DMS53 treated with DMSO at 0.1 percent for 48 hours (cell line): ENCODE results near the gene CTAG1B.
"Not testable (repeated sequence)": the region's sequence is repeated elsewhere in the genome, so short reads cannot be mapped to it uniquely, and the experiment has no call there.

Source experiments
- DNase-seq: peaks from one replicate; lab custom pipeline; 2025; ENCODE audit not compliant: unreplicated experiment; lab: John Stamatoyannopoulos, UW

Gene CTAG1B

DNA sequence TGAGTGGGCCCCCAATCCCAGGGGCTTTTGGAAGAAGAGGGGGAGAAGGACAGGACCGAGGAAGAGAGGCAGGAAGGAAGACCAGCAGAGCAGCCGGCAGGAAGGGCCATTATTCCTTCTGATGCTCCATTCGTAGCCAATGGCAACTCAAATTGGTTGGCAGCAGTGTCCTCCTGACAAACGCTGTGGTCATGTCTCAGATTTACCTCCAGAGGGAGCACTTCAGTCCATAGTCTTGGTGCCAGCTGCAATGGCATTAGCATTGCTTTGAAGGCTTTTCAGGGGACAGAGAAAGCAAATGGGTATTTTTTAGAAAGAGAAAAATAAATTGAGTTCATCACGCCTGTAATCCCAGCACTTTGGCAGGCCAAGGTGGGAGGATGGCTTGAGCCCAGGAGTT is 9.9 kb upstream of the CTAG1B start:
- DNase-seq, result not testable (repeated sequence)

DNA sequence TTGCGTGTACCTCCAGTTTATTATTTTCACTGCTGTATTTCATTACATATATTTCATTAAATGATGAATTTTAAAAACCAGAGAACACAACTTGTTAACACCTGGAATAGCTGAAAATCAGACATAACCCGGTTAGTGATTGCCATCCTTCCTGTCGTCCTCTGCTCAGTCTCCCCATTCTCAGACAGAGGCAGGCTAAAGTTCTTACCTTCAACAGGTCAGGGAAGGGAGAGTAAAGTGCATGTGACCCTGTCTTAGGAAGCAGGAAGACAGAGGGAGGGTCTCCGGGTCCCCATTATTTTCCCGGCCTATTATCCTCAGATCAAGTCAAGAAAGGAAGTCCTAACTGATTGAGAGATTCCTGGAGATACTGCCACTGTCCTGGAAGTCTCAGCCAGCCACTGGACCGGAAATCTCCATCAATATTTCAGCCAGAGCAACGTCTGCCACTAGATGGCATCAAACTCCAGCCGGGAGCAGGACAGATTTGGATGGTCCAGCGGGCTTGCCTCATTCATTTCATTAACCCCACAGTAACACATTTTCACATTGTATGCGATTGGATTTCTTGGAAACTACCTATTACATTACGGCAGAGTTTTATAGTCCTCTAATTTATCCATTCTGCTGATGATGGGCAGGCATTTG is 1.8 kb upstream of the CTAG1B start:
- DNase-seq, result not testable (repeated sequence)

DNA sequence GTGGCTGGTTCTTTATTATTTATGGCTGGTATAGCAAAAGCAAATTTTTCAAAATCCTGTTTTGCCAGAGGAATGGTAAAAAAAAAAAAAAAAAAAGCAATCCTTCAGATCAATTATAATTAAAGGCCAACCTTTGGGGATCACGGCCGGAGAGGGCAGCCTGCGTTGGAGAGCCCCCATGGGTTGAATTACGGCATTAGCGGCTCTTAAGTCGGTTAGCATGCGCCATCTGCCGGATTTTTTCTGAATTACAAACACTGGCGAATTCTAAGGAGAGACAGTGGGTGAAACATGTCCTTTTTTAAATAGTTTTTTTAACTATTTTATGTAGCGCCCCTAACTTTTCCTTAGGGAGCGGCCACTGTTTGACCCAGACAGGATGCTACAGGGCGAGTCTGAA is 5.5 kb downstream of the CTAG1B start:
- DNase-seq, result not testable (repeated sequence)

DNA sequence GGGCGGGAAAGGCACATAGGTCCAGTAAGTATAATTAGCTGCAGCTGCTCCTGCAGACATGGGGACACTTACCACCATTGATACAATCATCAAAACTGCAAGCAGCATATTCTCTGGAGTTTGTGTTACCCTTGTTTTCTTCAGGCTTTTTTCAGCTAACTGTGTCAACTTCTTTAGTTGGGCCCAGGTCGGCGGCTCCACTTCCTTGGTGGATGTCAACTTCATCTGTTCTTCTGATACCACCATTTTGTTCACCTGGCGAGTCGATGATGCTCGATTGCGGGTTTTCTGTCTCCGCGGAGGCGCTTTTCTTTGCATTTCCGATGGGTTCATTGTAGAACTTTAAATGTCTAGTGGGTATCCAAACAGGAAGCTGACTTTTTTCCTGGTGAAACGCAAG is 7.9 kb downstream of the CTAG1B start:
- DNase-seq, result not testable (repeated sequence)

DNA sequence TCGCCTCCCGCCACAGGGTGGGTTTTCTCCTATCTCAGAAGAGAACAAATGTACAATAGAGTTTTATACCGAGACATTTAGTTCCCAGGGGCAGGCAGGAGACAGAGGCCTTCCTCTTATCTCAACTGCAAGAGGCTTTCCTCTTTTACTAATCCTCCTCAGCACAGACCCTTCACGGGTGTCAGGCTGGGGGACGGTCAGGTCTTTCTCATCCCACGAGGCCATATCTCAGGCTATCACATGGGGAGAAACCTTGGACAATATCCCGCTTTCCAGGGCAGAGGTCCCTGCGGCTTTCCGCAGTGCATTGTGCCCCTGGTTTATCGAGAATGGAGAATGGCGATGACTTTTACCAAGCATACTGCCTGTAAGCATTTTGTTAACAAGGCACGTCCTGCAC is 10.3 kb downstream of the CTAG1B start:
- not testable (repeated sequence) for DNase-seq

DNA sequence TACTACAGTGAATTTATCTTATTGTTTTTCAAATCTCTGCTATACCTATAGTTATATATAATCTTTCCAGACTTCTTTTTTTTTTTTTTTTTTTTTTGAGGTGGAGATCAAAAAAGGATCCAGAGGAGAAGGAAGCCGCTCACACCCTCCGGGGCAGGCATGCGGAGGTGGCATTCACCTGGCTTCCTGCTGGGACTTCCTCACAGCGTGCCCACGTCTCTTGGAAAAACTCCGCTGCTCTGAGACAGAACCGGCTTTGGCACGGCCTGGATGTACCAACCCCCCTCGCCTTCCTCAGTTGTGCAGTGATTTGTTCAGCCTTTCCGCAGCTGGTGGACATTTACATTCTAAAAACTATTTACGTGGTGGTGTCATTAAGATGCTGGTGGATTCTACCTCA is 11.1 kb downstream of the CTAG1B start:
- DNase-seq, result not testable (repeated sequence)

DNA sequence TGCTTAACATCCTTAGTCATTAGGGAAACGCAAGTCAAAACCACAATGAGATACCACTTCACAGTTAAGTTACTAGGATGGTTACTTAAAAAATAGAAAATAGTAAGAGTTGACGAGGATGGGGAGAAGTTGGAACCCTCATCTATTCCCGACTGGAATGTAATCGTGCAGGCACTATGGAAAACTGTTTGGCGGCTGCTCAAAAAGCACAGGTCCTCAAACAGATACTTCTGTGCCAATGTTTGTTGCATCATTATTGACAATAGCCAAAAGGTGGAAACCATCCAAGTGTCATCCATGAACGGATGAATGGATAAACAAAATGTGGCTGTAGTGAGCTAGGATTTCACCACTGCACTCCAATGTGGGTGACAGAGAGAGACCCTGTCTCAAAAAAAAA is 11.7 kb downstream of the CTAG1B start:
- peak; percentile 68 for DNase-seq

DNA sequence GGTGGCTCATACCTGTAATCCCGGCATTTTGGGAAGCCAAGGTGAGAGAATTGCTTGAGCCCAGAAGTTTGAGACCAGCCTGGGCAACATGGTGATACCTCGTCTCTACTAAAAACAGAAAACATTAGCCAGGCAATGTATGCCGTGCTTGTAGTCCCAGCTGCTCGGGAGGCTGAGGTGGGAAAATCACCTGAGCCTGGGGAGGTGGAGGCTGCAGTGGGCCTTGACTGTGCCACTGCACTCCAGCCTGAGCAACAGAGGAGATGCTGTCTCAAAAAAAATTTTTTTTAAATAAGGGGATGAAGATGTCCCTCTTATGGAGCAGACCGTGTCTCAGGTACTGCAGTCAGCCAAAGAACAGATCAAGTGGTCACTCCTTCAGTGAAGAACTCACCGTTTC is 13.5 kb downstream of the CTAG1B start:
- no peak for DNase-seq

DNA sequence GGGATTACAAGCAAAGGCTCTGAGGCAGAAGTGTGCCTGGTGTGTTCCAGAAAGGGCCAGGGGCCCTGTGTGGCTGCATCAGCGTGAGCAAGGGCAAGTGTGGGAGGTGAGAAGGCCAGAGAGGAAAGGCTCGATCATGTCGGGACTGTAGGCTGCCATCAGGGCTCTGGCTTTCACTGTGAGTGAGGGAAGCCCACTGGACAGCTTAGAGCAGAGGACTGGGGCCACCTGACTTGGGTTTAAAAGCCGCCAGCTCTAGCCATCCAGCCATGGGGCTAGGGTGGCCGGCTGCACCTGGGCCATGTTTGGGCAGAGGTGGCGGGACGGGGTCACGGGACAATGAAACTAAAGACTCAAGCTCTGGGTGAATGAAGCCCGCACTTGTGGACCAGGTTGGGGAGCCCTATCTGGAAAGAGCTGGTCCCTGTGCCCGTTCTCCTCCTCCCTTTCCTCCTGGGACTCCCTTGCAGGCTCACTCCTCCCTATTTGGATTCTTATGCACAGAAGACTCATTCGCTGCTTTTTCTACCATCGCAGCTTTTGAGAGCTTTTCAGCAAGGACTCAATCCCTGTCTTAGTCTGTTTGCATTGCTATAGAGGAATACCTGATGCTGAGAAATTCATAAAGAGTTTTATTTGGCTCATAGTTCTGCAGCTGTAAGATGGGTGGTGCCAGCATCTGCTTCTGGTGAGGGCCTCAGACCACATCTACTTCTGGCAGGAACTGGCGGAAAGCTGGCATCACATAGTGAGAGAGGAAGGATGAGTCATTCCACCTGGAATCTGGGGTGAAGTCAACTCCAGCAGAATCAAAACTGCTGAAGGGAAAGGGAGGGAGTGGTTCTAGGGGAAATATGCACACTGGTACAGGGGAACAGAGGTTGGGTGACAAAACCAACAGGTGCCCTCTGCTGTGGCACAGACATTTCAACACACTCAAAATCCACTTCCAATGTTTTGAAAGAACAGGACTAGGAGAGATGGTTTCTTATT is 15.3 kb downstream of the CTAG1B start:
- peak; percentile 20 for DNase-seq

DNA sequence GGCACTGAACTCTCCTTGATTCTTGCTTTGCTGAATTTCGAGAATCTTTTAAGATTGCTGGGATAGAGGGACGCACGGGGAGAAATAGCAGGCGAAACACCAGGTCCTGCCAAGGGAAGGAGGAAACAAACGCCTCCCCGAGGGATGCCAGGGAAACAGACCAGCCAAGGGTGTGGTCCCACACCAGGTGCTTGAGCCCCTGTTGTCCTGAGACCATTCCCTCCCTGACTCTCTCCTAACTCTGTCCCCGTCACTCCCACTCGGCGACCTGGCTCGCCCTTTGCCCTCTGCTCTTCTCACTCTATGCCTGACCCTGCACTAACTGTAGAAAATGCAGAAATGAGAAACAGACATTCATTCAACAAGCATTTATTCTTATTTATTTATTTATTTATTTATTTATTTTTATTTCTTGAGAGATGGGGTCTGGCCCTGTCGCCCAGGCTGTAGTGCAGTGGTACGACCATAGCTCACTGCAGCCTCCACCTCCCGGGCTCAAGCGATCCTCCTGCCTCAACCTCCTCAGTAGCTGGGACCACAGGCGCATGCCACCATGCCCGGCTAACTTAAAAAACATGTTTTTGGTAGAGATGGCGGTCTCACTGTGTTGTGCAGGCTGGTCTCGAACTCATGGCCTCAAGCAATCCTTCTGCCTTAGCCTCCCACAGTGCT is 16.2 kb downstream of the CTAG1B start:
- no peak for DNase-seq

DNA sequence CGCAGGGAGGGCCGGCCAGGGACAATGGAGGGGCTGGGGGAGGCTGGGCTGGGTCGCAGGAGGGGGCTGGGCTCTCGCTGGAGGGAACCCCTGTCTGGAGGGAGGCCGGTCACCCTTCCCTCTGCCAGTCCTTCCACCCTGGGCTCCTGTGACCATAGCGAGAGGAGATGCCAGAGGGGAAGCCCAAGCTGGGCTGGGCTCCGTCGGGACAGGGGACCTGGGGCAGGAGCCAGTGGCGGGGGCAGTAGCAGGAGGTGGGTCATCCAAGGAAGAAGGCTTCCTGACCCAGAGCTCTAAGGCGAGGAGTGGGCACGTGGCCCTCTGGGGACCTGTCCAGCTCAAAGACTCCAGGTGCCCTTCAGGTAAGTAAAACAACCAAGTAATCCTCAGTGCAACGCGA is 16.9 kb downstream of the CTAG1B start:
- no peak for DNase-seq

DNA sequence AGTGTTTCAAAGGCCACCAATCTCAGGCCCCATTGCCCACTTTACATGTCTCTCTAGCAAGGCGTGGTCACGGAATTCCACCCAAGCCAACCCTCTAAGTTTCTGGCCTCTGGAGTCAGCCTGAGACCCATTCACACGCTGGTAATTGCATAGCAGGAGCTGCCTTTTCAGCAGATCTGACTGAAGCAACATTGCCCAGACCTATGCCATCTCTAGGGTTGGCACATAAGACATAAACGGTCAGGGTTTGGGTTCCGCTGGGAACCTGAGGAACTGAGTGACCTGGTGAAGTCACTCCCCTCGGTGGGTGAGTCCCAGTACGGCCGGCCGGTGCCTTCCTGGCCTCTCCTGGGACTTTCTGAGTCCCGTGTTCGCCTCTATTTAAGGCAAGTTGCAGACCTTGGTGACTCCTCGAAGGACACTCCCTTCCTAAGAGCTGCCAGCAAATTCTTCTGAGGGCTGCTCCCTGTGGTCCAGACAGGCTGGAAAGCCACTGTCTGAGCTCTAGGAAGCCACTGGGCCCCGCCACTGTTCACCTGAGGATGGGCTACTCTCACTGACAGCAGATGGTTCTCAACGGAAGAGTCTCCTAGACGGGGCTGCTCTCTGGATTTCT is 18.2 kb downstream of the CTAG1B start:
- DNase-seq, result no peak

DNA sequence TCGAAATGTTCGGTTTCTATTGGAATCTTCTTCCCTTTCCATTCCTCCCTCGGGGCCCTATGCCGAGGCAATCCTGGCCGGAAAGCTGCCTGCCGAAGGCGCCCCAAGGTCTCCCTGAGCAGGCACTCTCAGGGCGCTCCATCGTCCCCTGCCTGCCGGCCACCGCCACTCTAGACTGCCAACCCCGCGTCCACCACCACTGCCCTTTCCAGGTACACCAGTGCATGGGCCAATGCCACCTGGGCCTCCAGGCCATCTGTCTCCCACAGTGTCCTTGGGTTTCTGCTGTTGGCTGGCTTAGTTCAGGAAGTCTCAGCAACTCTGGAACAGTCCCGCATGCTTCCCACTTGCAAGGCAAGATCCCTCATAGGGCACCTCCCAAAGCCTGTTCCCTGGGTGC is 19.6 kb downstream of the CTAG1B start:
- no peak for DNase-seq

DNA sequence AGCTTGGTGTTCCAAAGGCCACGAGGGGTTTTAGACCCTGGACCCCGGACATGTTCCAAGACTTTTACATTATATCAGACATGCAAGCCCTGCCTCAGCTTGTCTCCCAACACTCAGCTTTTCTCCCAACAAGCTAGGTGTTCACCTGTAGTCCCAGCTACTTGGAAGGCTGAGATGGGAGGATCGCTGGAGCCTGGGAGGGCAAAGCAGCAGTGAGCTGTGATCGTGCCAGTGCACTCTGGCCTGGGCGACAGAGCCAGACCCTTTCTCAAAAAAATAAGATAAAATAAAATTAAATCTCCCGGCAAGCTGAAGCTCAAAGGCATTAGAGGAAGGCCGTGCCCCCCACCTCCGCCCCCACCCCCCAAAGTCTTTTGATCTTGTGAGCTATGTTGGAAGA is 20.4 kb downstream of the CTAG1B start:
- no peak for DNase-seq

DNA sequence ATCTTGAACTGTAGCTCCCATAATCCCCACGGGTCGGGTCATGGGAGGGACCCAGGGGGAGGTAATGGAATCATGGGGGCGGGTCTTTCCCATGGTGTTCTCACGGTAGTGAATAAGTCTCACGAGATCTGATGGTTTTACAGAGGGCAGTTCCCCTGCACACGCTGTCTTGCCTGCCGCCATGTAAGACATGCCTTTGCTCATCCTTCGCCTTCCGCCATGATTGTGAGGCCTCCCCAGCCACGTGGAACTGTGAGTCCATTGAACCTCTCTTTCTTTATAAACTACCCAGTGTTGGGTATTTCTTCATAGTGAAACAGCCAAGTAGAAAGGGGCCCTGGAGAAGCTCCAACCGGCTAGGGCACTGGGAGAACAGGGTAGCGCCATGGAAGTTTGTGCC is 21.9 kb downstream of the CTAG1B start:
- DNase-seq, result no peak

DNA sequence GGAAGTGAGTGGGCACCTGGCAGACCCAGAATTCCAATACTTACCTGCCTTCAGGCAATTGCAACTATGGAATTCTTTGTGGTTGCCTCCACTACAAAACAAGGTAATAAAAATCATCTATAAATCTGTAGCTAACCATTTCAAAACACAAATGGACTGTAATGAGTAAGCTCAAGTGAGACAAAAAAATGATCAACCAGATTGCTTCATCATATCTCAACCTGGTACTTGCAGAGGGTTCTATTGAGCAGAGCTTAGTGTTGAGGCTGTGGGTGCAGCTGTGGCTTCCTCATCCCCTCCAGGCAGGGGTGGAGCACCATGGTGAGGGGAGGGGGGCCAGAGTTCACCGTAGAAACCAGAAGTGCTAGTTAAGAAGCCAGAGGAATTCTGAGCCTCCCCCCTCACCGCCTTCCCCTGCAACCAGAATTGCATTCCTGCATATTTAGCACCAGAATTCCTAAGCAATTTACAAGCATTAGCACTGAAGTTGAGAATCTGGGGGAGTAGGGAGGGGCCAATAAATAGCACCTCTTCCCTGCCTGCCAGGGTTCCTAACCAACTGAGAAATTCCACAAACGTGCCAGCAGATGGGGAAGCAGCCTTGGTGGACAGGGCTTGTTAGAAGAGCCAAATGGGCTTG is 22.7 kb downstream of the CTAG1B start:
- no peak for DNase-seq

DNA sequence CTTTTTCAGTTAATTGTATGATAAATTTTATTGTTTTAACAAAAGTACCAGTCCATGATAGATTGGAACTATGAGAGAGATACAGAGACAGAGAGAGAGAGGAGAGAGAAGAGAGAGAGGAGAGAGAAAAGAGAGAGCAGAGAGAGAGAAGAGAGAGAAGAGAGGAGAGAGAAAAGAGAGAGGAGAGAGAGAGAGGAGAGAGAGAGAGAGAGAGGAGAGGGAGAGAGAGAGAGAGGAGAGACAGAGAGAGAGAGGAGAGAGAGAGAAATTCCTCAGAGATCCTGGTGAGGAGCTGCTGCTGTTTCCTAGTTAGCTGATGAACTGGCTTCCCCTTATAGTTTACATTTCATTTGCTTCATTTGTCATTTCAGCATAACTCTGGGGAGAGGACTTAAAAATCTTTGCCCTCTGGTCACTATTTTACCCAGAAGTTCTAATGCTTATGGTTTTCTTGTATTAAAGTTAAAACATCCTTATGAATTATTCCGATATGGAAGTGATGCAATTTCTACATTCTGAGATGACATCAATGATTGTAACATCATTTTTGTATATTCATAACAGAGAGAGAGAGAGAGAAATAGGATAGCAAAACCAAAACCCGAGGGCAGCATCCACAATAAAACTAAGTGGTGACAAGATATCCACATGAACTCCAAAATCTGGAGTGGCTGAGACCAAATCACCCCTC is 23.4 kb downstream of the CTAG1B start:
- DNase-seq, result no peak

DNA sequence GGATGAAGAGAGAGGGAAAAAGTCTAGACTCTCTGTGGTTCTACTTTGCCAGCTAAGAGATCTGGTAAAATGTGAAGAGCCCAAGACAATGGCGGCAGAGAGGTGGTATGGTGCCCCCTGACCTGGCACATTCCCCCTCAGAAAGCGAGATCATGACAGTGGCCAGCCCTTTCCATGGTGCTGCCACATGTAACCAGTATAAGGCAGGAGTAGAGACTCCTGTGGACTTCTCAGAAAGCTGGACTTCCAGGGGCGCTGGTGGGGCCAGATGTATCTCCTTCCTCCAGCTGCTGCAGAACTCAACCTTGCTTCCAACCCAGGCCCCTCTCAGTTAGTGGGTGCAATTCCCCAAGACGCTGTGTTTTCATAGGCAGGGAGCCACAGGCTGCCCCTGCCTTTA is 24.6 kb downstream of the CTAG1B start:
- no peak for DNase-seq

DNA sequence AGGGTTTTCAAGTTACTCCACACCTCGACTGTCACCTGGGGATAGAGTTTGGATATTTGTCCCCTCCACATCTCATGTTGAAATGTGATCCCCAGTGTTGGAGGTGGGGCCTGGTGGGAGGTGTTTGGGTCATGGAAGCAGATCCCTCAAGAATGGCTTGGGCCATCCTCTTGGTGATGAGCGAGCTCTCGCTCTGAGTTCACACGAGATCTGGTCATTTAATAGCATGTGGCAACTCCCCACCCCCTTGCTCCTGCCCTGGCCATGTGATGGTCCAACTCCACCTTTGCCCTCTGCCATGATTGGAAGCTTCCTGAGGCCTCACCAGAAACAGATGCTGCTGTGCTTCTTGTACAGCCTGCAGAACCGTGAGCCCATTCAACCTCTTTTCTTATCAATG is 25.9 kb downstream of the CTAG1B start:
- DNase-seq, result no peak

DNA sequence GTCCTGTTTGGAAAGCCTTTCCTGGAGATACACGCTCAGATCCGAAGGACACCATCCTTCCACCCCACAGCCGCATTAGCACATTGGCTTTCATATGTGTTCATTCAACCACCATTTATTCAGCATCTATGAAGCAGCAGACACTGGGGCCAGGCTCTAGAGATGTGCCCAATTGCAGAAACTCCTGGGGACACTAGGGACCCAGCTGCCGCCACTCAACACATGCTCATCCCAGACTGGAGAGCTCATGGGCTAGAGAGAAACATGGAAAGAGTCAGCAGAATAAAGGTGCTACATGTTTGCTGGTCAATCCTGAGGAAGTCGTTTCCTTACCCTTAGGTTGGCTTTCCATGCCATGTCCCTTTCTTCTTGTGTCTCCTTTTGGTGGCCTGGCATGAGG is 26.6 kb downstream of the CTAG1B start:
- DNase-seq, result no peak
